H1 (cell line): ENCODE data around the gene ACTL8. TPM values are rescaled to one million over a fixed set of nuclear protein-coding genes. Genes with fewer than 3 reads are reported as not detected.

Experiments used
- CTCF ChIA-PET: fragments of 300-600 bp; sonication (Branson Sonifier 250); formaldehyde crosslinking; loops from one replicate; lab custom pipeline; 2021; ENCODE audit not compliant: partially characterized antibody; lab: Charles Lee
- POLR2A ChIA-PET: fragments of 300-600 bp; sonication (Branson Sonifier 250); formaldehyde crosslinking; loops from one replicate; lab custom pipeline; 2021; ENCODE audit warnings: inconsistent platforms; ENCODE audit not compliant: partially characterized antibody; lab: Charles Lee
- DNase-seq, 2 experiments: peaks; one replicate each; pipeline versions ENCODE4 v3.0.0 to v3.0.0-alpha.2; 2010 to 2022; ENCODE audit warnings: low spot score in 2 of 2, low read depth in 1 of 2, mixed read lengths in 1 of 2
- FAIRE-seq: peaks from 2 replicates; lab custom pipeline; 2011; peaks lifted over from hg19 to GRCh38; lab: Jason Lieb, UNC
- H2AFZ ChIP-seq: 2 replicates; pipeline ENCODE4 v1.8.1; 2012; ENCODE audit warnings: low read length, inconsistent platforms
- H2AK5ac ChIP-seq: 2 replicates; pipeline ENCODE4 v1.6.1; 2013; ENCODE audit warnings: low read depth, low read length
- H2BK120ac ChIP-seq: replicated peaks from 2 replicates; pipeline ENCODE3; 2013; ENCODE audit warnings: low read depth, low read length, inconsistent platforms
- H2BK12ac ChIP-seq: 2 replicates; pipeline ENCODE4 v1.6.1; 2013; ENCODE audit warnings: low read depth, low read length
- H2BK15ac ChIP-seq: 2 replicates; pipeline ENCODE4 v1.6.1; 2013; ENCODE audit warnings: low read length
- H2BK20ac ChIP-seq: 2 replicates; pipeline ENCODE4 v1.6.1; 2013; ENCODE audit warnings: low read length
- H2BK5ac ChIP-seq: 2 replicates; pipeline ENCODE4 v1.6.1; 2013; ENCODE audit warnings: low read depth, low read length
- H3K14ac ChIP-seq: 2 replicates; pipeline ENCODE4 v1.6.1; 2013; ENCODE audit warnings: inconsistent platforms; ENCODE audit not compliant: insufficient read length
- H3K18ac ChIP-seq: 2 replicates; pipeline ENCODE4 v1.6.1; 2013; ENCODE audit warnings: low read length; ENCODE audit errors: extremely low read depth
- H3K23ac ChIP-seq: 2 replicates; pipeline ENCODE4 v1.6.1; 2013; ENCODE audit warnings: inconsistent platforms; ENCODE audit not compliant: insufficient read length
- H3K23me2 ChIP-seq: 2 replicates; pipeline ENCODE4 v1.6.1; 2013; ENCODE audit warnings: low read depth, low read length
- H3K27ac ChIP-seq: 2 replicates; pipeline ENCODE4 v1.6.1; 2011; ENCODE audit warnings: low read depth, low read length, inconsistent platforms
- H3K27me3 ChIP-seq, 4 experiments: replicated peaks in 1 of 4; 1 replicate in 1 of 4; 2 replicates in 3 of 4; pipeline versions ENCODE4 v1.6.1 to v1.8.1; 2011 to 2013; ENCODE audit warnings: low read length in 3 of 4, mild to moderate bottlenecking in 3 of 4, inconsistent platforms in 2 of 4, mixed read lengths in 2 of 4, moderate library complexity in 1 of 4; ENCODE audit not compliant: control insufficient read depth in 3 of 4, insufficient read depth in 3 of 4; ENCODE audit errors: extremely low read depth in 1 of 4
- H3K36me3 ChIP-seq, 4 experiments: 2 replicates each; pipeline versions ENCODE4 v1.6.1 to v1.8.1; 2011 to 2013; ENCODE audit warnings: mild to moderate bottlenecking in 4 of 4, low read length in 3 of 4, moderate library complexity in 2 of 4, control low read depth in 1 of 4, inconsistent platforms in 1 of 4; ENCODE audit not compliant: insufficient read depth in 4 of 4, control insufficient read depth in 2 of 4
- H3K4ac ChIP-seq: replicated peaks from 2 replicates; pipeline ENCODE3; 2013; ENCODE audit warnings: low read length, low read depth, mixed read lengths, inconsistent platforms; ENCODE audit not compliant: insufficient read length
- H3K4me1 ChIP-seq, 4 experiments: replicated peaks in 1 of 4; 1 replicate in 1 of 4; 2 replicates in 3 of 4; pipeline versions ENCODE4 v1.6.1 to v1.8.1; 2011 to 2013; ENCODE audit warnings: low read length in 3 of 4, inconsistent platforms in 2 of 4, mixed read lengths in 1 of 4; ENCODE audit not compliant: insufficient read depth in 4 of 4, control insufficient read depth in 3 of 4
- H3K4me2 ChIP-seq, 2 experiments: 2 replicates each; pipeline versions ENCODE4 v1.6.1 to v1.8.1; 2011 to 2013; ENCODE audit warnings: low read depth in 2 of 2, low read length in 2 of 2, control low read depth in 1 of 2, inconsistent platforms in 1 of 2, mild to moderate bottlenecking in 1 of 2; ENCODE audit not compliant: insufficient read depth in 1 of 2
- H3K4me3 ChIP-seq, 4 experiments: fragments of 200-600, 300-600 bp in 1 of 4; sonication (generic), shearing (Covaris generic), sonication (Bioruptor Twin) in 1 of 4; 2 replicates each; pipeline versions ENCODE4 v1.5.1 to v1.8.1; 2011 to 2016; ENCODE audit warnings: low read length in 4 of 4, low read depth in 3 of 4, control low read depth in 2 of 4, inconsistent platforms in 2 of 4, mild to moderate bottlenecking in 2 of 4, mixed read lengths in 1 of 4, moderate library complexity in 1 of 4; ENCODE audit not compliant: insufficient read depth in 2 of 4; ENCODE audit errors: extremely low read depth in 1 of 4
- H3K56ac ChIP-seq: replicated peaks from 2 replicates; pipeline ENCODE3; 2013; ENCODE audit warnings: low read depth, mild to moderate bottlenecking, mixed read lengths, low read length, inconsistent platforms; ENCODE audit not compliant: insufficient read length
- H3K79me1 ChIP-seq: 2 replicates; pipeline ENCODE4 v1.6.1; 2013; ENCODE audit warnings: low read depth, low read length, control low read depth
- H3K79me2 ChIP-seq, 2 experiments: 2 replicates each; pipeline versions ENCODE4 v1.6.1 to v1.8.1; 2012 to 2013; ENCODE audit warnings: low read length in 2 of 2, mild to moderate bottlenecking in 2 of 2, inconsistent platforms in 1 of 2; ENCODE audit not compliant: insufficient read depth in 2 of 2, control insufficient read depth in 1 of 2
- H3K9ac ChIP-seq, 4 experiments: replicated peaks in 1 of 4; 1 replicate in 1 of 4; 2 replicates in 3 of 4; pipeline versions ENCODE4 v1.6.1 to v1.8.1; 2011 to 2013; ENCODE audit warnings: low read depth in 3 of 4, low read length in 3 of 4, control low read depth in 2 of 4, mild to moderate bottlenecking in 2 of 4, moderate library complexity in 2 of 4, inconsistent platforms in 1 of 4; ENCODE audit errors: extremely low read depth in 1 of 4
- H3K9me3 ChIP-seq, 2 experiments: 2 replicates each; pipeline versions ENCODE4 v1.6.1 to v1.8.1; 2012 to 2013; ENCODE audit warnings: mild to moderate bottlenecking in 2 of 2, moderate library complexity in 2 of 2, control low read depth in 1 of 2, inconsistent platforms in 1 of 2, low read depth in 1 of 2, low read length in 1 of 2, mixed read lengths in 1 of 2; ENCODE audit not compliant: insufficient read depth in 2 of 2
- H4K20me1 ChIP-seq, 2 experiments: replicated peaks in 1 of 2; 2 replicates each; pipeline versions ENCODE3 to v1.8.1; 2011 to 2013; ENCODE audit warnings: inconsistent platforms in 2 of 2, low read length in 2 of 2, mild to moderate bottlenecking in 1 of 2; ENCODE audit not compliant: insufficient read depth in 2 of 2, control insufficient read depth in 1 of 2
- H4K5ac ChIP-seq: 2 replicates; pipeline ENCODE4 v1.6.1; 2013; ENCODE audit warnings: low read length, low read depth, mixed read lengths, inconsistent platforms; ENCODE audit not compliant: insufficient read length
- H4K8ac ChIP-seq: 2 replicates; pipeline ENCODE4 v1.8.0; 2013; ENCODE audit warnings: mild to moderate bottlenecking, moderate library complexity, low read length, inconsistent platforms; ENCODE audit not compliant: insufficient read depth; ENCODE audit errors: extremely low read depth
- H4K91ac ChIP-seq: replicated peaks from 2 replicates; pipeline ENCODE3; 2013; ENCODE audit warnings: low read length, mixed read lengths, inconsistent platforms; ENCODE audit not compliant: insufficient read length
- ASH2L ChIP-seq: fragments of 200-600, 300-600 bp; sonication (generic); IDR thresholded peaks from one replicate; pipeline ENCODE4 v1.7.1; 2017; ENCODE audit warnings: low read length
- CHD1 ChIP-seq: IDR thresholded peaks from 2 replicates; pipeline ENCODE4 v1.6.1; 2012; ENCODE audit warnings: low read depth, low read length, improper control_type of control experiment
- CREB1 ChIP-seq: IDR thresholded peaks from 2 replicates; pipeline ENCODE4 v1.6.1; 2012; ENCODE audit warnings: inconsistent platforms
- EZH2 ChIP-seq: fragments of 200-600 bp; sonication (generic); IDR thresholded peaks from 2 replicates; pipeline ENCODE4 v1.7.1; 2012; ENCODE audit warnings: low read depth, mild to moderate bottlenecking, moderate library complexity, low read length, inconsistent platforms; ENCODE audit not compliant: severe bottlenecking
- GABPA ChIP-seq: IDR thresholded peaks from 2 replicates; pipeline ENCODE4 v1.6.1; 2011; ENCODE audit warnings: mild to moderate bottlenecking, low read length, moderate library complexity, borderline replicate concordance; ENCODE audit not compliant: insufficient read depth
- GTF2F1 ChIP-seq: IDR thresholded peaks from 2 replicates; pipeline ENCODE4 v1.6.1; 2012; ENCODE audit warnings: low read depth, low read length, improper control_type of control experiment, borderline replicate concordance
- JUN ChIP-seq: IDR thresholded peaks from 2 replicates; pipeline ENCODE4 v1.6.1; 2011; ENCODE audit warnings: low read depth, mild to moderate bottlenecking, improper control_type of control experiment, low read length
- KDM5A ChIP-seq: fragments of 200-600 bp; IDR thresholded peaks from 2 replicates; pipeline ENCODE4 v1.7.1; 2012; ENCODE audit warnings: mild to moderate bottlenecking, low read length, inconsistent platforms, mixed read lengths
- NRF1 ChIP-seq: IDR thresholded peaks from 2 replicates; pipeline ENCODE4 v1.6.1; 2011; ENCODE audit warnings: mild to moderate bottlenecking, low read depth, low read length, improper control_type of control experiment
- POU5F1 ChIP-seq: IDR thresholded peaks from 2 replicates; pipeline ENCODE4 v1.6.1; 2011; ENCODE audit warnings: low read depth, mild to moderate bottlenecking, low read length, moderate library complexity
- RAD21 ChIP-seq, 2 experiments: IDR thresholded peaks in 1 of 2; conservative IDR thresholded peaks in 1 of 2; 2 replicates each; pipeline ENCODE4 v1.6.1; 2011; ENCODE audit warnings: low read depth in 2 of 2, low read length in 2 of 2, improper control_type of control experiment in 1 of 2, inconsistent platforms in 1 of 2, mild to moderate bottlenecking in 1 of 2, moderate library complexity in 1 of 2
- SIN3A ChIP-seq, 2 experiments: IDR thresholded peaks in 1 of 2; conservative IDR thresholded peaks in 1 of 2; 2 replicates each; pipeline ENCODE4 v1.6.1; 2011 to 2012; ENCODE audit warnings: low read length in 2 of 2, improper control_type of control experiment in 1 of 2, low read depth in 1 of 2, mild to moderate bottlenecking in 1 of 2
- TBP ChIP-seq: IDR thresholded peaks from 2 replicates; pipeline ENCODE4 v1.6.1; 2011; ENCODE audit warnings: low read depth, low read length, improper control_type of control experiment
- WGBS, 2 experiments: shearing (Covaris generic) in 1 of 2; methylation state at CpG; one replicate each; pipeline versions ENCODE4 v1.1.6 to v1.1.7; 2013 to 2015; ENCODE audit warnings: low lambda C conversion rate in 2 of 2, mixed read lengths in 2 of 2, inconsistent platforms in 1 of 2, low coverage in 1 of 2, missing lambda C conversion rate in 1 of 2; ENCODE audit not compliant: insufficient replicate concordance in 2 of 2, insufficient coverage in 1 of 2, insufficient read length in 1 of 2; ENCODE audit errors: extremely low coverage in 1 of 2, missing lambda C conversion rate in 1 of 2; 5-methylcytosine and 5-hydroxymethylcytosine counted together
- polyA plus RNA-seq, 7 experiments: library from polyadenylated mRNA; depleted of rRNA in 3 of 7; stranded (reverse) in 5 of 7; unstranded in 2 of 7; fragments of >200 nt in 5 of 7; fragments of 200-250 nt in 2 of 7; gene quantifications; 1 replicate in 5 of 7; 2 replicates in 1 of 7; 4 replicates in 1 of 7; pipeline versions ENCODE4 v1.2.1 to v1.2.3, GENCODE V29; 2011 to 2013; ENCODE audit warnings: missing spikeins in 2 of 7, mixed read lengths in 2 of 7
- total RNA-seq: library from RNA; stranded (reverse); fragmentation: NEBNext Ultra II Directional; extraction: Animal tissue kit (Norgen Biotek cat#: 25700); gene quantifications from 2 replicates; pipeline ENCODE4 v1.2.1, GENCODE V29; 2021

The ACTL8 gene
- total and polyA plus RNA-seq, 2 of the 8 experiments (the other 6 are each of a cell fraction or from before 2014, with no cell fraction given) = 0.33 to 0.47 TPM

GRCh38 chr1:17837233-17838030 lies 82.3 kb downstream of the ACTL8 start:
- Histone ChIP-seq H2AFZ (no peak overlapping the region), H4K91ac (no peak overlapping the region), H2AK5ac (no peak overlapping the region), H3K79me2 (no peaks in the 10 kb centered on the region), H3K27ac (no peak overlapping the region), H3K27me3 (no peaks in the 10 kb centered on the region), H3K14ac (no peak overlapping the region), H3K9ac (no peak overlapping the region), H4K8ac (no peak overlapping the region), H3K4me3 (no peak overlapping the region), H2BK12ac (no peak overlapping the region), H2BK5ac (no peak overlapping the region), H4K20me1 (no peaks in the 10 kb centered on the region), H3K18ac (no peak overlapping the region), H3K79me1 (no peaks in the 10 kb centered on the region), H3K9me3 (no peaks in the 10 kb centered on the region), H3K23ac (no peak overlapping the region), H3K23me2 (no peaks in the 10 kb centered on the region), H3K36me3 (no peaks in the 10 kb centered on the region), H3K56ac (no peak overlapping the region), H2BK15ac (no peak overlapping the region), H2BK20ac (no peak overlapping the region), H3K4ac (no peak overlapping the region), H2BK120ac (no peak overlapping the region), H4K5ac (no peak overlapping the region), H3K4me1 (no peaks in the 10 kb centered on the region), H3K4me2 (no peak overlapping the region)
- DNase-seq (no peak), FAIRE-seq (no peak)
- POLR2A ChIA-PET = no interaction called here
- WGBS, 2 experiments = 86% methylated on average over 11 of the region's 12 CpGs; no CpG with 5 or more reads in 1 of the 2 experiments
- CTCF ChIA-PET = interaction anchor here (0.7 to 1.8 kb wide), 4 partner anchors 12 to 946 kb away, joined by 3 to 9 read pairs (median 4); no protein-coding TSS in a partner anchor
- TF ChIP-seq NRF1 (no peak), KDM5A (no peak), TBP (no peak), JUN (no peak), ASH2L (no peak), GTF2F1 (no peak), GABPA (no peak), CHD1 (no peak), RAD21 (IDR thresholded peaks at IDR 0.05 in 1 of 2, conservative IDR thresholded peaks at IDR 0.05 in 1 of 2; ENCODE audit: low read depth in 2 of 2, low read length in 2 of 2) (no peak), CREB1 (no peak), EZH2 (no peak), POU5F1 (no peak), SIN3A (conservative IDR thresholded peaks at IDR 0.05 in 1 of 2, IDR thresholded peaks at IDR 0.05 in 1 of 2; ENCODE audit: low read depth in 1 of 2, low read length in 2 of 2) (no peak)
